ENCODE data around the gene PALMD.

PALMD gene

GRCh38 chr1:99665212-99665611 lies 19.3 kb downstream of the PALMD start:
- Histone ChIP-seq H3K4me1 (ENCODE audit: insufficient read depth, low read length, poor library complexity, severe bottlenecking) (no peaks in the 10 kb centered on the region), H3K9me2 (replicated peaks; ENCODE audit: low read depth, low read length) (no peaks in the 10 kb centered on the region)

GRCh38 chr1:99669376-99669775 lies 23.5 kb downstream of the PALMD start:
- Histone ChIP-seq H3K4me1 (ENCODE audit: insufficient read depth, low read length, poor library complexity, severe bottlenecking) (no peaks in the 10 kb centered on the region), H4K20me1 (ENCODE audit: insufficient read depth, low read length, poor library complexity, severe bottlenecking) (no peaks in the 10 kb centered on the region), H3K9me3 (ENCODE audit: insufficient read depth, low read depth, low read length) (no peaks in the 10 kb centered on the region), H3K79me2 (ENCODE audit: insufficient read depth, low read length) (no peaks in the 10 kb centered on the region), H3K9ac (ENCODE audit: low read depth, low read length, poor library complexity, severe bottlenecking) (no peak overlapping the region), H3K27me3 (ENCODE audit: insufficient read depth, low read length, poor library complexity, severe bottlenecking) (no peaks in the 10 kb centered on the region), H3K4me2 (ENCODE audit: low read depth, low read length, poor library complexity, severe bottlenecking) (no peak overlapping the region), H3F3A (ENCODE audit: low read depth) (no peaks in the 10 kb centered on the region), H2AFZ (ENCODE audit: low read length) (no peak overlapping the region), H3K4me3 (ENCODE audit: low read length, poor library complexity, severe bottlenecking) (no peak overlapping the region), H3K36me3 (ENCODE audit: insufficient read depth, low read length) (no peaks in the 10 kb centered on the region), H3K9me2 (replicated peaks; ENCODE audit: low read depth, low read length) (no peaks in the 10 kb centered on the region)
- no peak for TF ChIP-seq EZH2phosphoT487 (IDR thresholded peaks at IDR 0.05; ENCODE audit: borderline replicate concordance)
- no peak for TF ChIP-seq CTCF (conservative IDR thresholded peaks at IDR 0.05; ENCODE audit: low read length)

More at GRCh38 chr1:99665212-99665611, 19.3 kb downstream of the PALMD start:
- no peak overlapping the region for H3K4me2 ChIP-seq (ENCODE audit: low read depth, low read length, poor library complexity, severe bottlenecking)
- no peaks in the 10 kb centered on the region for H3K36me3 ChIP-seq (ENCODE audit: insufficient read depth, low read length)
- H3K9me3 ChIP-seq (ENCODE audit: insufficient read depth, low read depth, low read length), result no peaks in the 10 kb centered on the region
- TF ChIP-seq EZH2phosphoT487 (IDR thresholded peaks at IDR 0.05; ENCODE audit: borderline replicate concordance), result no peak
- TF ChIP-seq CTCF (conservative IDR thresholded peaks at IDR 0.05; ENCODE audit: low read length), result no peak
- no peaks in the 10 kb centered on the region for H3K79me2 ChIP-seq (ENCODE audit: insufficient read depth, low read length)
- H3K27me3 ChIP-seq (ENCODE audit: insufficient read depth, low read length, poor library complexity, severe bottlenecking), result no peaks in the 10 kb centered on the region
- H4K20me1 ChIP-seq (ENCODE audit: insufficient read depth, low read length, poor library complexity, severe bottlenecking), result no peaks in the 10 kb centered on the region
- no peak overlapping the region for H2AFZ ChIP-seq (ENCODE audit: low read length)
- no peak overlapping the region for H3K9ac ChIP-seq (ENCODE audit: low read depth, low read length, poor library complexity, severe bottlenecking)
- no peak overlapping the region for H3K4me3 ChIP-seq (ENCODE audit: low read length, poor library complexity, severe bottlenecking)
- H3F3A ChIP-seq (ENCODE audit: low read depth), result no peaks in the 10 kb centered on the region

GRCh38 chr1:99669821-99670220 lies 23.9 kb downstream of the PALMD start:
- no peaks in the 10 kb centered on the region for H3K36me3 ChIP-seq (ENCODE audit: insufficient read depth, low read length)
- H3K4me1 ChIP-seq (ENCODE audit: insufficient read depth, low read length, poor library complexity, severe bottlenecking), result no peaks in the 10 kb centered on the region
- no peaks in the 10 kb centered on the region for H3K9me3 ChIP-seq (ENCODE audit: insufficient read depth, low read depth, low read length)
- no peak for TF ChIP-seq CTCF (conservative IDR thresholded peaks at IDR 0.05; ENCODE audit: low read length)
- TF ChIP-seq EZH2phosphoT487 (IDR thresholded peaks at IDR 0.05; ENCODE audit: borderline replicate concordance), result no peak
- no peak overlapping the region for H2AFZ ChIP-seq (ENCODE audit: low read length)
- H3K27me3 ChIP-seq (ENCODE audit: insufficient read depth, low read length, poor library complexity, severe bottlenecking), result no peaks in the 10 kb centered on the region
- no peak overlapping the region for H3K4me3 ChIP-seq (ENCODE audit: low read length, poor library complexity, severe bottlenecking)
- no peak overlapping the region for H3K4me2 ChIP-seq (ENCODE audit: low read depth, low read length, poor library complexity, severe bottlenecking)
- H3F3A ChIP-seq (ENCODE audit: low read depth), result no peaks in the 10 kb centered on the region
- no peaks in the 10 kb centered on the region for H3K79me2 ChIP-seq (ENCODE audit: insufficient read depth, low read length)
- H4K20me1 ChIP-seq (ENCODE audit: insufficient read depth, low read length, poor library complexity, severe bottlenecking), result no peaks in the 10 kb centered on the region
- 0 out of 2 replicates have a peak, but pooled peaks cover 3% of the 10 kb centered on the region for H3K9me2 ChIP-seq (replicated peaks; ENCODE audit: low read depth, low read length)
- H3K9ac ChIP-seq (ENCODE audit: low read depth, low read length, poor library complexity, severe bottlenecking), result no peak overlapping the region
